HG03565 (cell line): ENCODE results near the gene LIPG.
"Not testable (repeated sequence)": the region's sequence is repeated elsewhere in the genome, so short reads cannot be mapped to it uniquely, and the experiment has no call there.

Experiments
- ATAC-seq: cut with Tn5 transposase; IDR thresholded peaks from one replicate; pipeline ENCODE4 v1.9.1; 2021; ENCODE audit warnings: mild to moderate bottlenecking, moderate library complexity; ENCODE audit not compliant: unreplicated experiment

LIPG gene

DNA sequence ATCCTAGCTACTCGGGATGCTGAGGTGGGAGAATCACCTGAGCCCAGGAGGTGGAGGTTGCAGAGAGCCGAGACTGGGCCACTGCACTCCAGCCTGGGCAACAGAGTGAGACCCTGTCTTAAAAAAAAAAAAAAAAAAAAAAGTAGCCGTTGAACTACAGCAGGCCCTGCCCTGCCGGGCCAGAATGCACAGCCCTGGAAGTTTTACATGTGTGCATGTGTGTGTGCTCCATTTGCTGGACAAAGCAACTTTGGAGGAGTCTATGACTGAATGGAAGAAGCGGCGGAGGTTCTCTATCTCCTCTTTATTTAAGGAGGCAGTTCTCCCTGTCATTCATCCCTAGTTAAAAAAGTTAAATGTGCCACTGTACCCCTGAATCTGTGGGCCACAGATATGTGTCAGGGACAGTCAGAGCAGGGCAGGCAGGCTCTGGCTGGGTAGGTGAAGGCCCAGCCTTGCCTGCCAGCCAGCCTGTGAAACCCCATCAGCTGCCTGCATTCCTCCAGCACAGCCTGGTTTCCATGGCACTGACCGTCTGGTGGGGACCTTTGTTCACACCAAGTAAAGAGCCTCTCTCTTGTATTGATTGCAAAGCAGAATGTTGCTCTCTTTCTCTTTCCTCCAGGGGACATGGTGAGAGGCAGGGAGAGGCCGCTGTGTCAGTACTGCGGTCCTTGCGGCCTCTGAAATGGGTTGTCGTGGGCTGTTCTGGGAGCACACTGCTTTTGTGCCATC, 10.9 kb downstream of the LIPG start:
- no peak for ATAC-seq

DNA sequence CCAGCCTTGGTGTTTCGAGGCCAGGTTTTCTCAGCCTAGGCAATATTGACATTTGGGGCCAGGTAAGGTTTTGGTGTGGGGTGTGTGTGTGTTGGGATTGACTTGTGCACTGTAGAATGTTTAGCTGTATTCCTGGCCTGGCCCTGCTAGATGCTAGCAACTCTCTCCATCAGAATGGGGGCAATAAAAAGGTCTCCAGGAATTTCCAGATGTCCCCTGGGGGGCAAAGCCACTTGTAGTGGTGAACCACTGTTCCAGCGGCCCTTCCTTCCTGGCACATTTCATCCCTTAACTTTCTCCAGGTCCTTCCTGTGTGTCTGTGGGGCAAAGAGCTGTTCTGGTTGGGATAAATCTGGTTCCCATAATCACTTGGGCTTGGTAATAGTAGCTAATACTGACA, 12.0 kb downstream of the LIPG start:
- no peak for ATAC-seq

DNA sequence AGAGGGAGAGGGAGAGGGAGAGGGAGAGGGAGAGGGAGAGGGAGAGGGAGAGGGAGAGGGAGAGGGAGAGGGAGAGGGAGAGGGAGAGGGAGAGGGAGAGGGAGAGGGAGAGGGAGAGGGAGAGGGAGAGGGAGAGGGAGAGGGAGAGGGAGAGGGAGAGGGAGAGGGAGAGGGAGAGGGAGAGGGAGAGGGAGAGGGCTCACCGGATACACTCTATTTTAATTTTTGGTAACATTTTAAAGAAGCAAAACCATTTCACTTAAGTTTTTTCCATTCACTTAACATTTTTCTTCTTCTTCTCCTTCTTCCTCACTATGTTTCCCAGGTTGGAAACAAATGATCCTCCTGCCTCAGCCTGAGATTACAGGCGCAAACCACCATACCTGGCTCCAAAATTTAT, 17.2 kb downstream of the LIPG start:
- ATAC-seq = not testable (repeated sequence)

DNA sequence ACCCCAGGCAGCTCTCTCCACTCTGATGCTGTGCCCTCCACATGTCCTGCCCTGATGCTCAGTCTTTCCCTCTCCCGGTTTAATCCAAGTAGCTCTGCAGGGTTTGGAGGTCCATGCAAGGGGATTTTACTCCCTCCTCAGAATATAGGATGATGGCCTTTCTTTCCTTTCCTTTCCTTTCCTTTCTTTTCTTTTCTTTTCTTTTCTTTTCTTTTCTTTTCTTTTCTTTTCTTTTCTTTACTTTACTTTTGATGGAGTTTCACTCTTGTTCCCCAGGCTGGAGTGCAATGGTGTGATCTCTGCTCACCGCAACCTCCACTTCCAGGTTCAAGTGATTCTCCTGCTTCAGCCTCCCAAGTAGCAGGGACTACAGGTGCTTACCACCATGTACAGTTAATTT, 17.7 kb downstream of the LIPG start:
- not testable (repeated sequence) for ATAC-seq

DNA sequence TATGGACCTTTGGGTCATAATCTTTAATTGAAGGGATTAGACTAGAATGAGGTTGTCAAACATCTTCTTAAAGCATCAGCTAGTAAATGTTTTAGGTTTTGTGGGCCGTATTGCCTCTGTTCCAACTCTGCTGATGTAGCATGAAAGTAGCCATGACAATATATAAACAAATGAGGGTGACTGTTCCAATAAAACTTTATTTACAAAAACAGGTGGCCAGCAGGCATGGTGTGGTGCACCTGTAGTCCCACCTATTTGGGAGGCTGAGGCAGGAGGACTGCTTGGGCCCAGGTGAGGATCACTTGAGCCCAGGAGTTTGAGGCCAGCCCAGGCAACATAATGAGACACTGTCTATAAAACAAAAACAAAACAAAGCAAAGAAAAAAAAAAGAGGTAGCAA, 18.4 kb downstream of the LIPG start:
- no peak for ATAC-seq

DNA sequence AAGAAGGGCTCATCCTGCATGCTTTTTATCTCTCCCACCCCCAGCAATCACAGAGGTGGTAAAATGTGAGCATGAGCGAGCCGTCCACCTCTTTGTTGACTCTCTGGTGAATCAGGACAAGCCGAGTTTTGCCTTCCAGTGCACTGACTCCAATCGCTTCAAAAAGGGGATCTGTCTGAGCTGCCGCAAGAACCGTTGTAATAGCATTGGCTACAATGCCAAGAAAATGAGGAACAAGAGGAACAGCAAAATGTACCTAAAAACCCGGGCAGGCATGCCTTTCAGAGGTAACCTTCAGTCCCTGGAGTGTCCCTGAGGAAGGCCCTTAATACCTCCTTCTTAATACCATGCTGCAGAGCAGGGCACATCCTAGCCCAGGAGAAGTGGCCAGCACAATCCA, 19.5 kb downstream of the LIPG start:
- no peak for ATAC-seq

DNA sequence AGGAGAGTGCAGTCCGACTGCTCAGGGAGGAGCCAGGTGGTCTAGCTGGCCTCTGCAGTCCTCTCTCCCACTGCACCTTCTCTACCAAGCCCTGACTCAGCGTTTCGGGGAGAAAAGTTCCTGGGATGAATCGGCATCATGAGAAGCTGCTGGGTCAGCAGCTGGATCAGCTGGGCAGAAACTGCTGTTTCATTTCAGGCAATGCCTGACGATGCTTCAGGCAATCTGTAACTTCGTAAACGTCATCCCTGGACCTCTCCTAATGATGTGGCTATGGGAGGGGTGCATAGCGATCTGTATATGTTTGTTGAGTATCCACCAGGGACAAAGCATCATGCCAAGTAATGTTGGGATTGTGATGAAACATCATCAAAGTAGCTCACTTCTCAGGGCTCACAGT, 20.7 kb downstream of the LIPG start:
- no peak for ATAC-seq

DNA sequence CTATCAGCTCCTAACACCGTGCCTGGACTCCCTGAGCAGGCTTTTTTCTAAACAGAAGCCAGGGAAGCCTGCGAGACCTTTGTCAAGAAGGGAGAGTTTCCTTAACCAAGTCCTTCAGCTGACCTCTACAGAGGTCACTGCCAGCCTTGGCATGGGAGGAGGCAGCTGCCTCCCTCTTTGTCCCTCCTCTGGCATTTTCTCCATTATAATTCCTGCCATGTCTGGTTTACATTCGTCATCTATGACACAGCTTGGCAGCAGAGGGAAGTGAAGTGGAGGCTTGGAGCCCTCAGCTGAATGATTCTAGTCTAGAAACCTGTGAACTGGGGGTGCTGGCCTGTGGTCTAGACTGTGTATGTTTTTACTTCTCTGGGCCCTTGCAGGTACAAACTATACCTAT, 22.5 kb downstream of the LIPG start:
- no peak for ATAC-seq

DNA sequence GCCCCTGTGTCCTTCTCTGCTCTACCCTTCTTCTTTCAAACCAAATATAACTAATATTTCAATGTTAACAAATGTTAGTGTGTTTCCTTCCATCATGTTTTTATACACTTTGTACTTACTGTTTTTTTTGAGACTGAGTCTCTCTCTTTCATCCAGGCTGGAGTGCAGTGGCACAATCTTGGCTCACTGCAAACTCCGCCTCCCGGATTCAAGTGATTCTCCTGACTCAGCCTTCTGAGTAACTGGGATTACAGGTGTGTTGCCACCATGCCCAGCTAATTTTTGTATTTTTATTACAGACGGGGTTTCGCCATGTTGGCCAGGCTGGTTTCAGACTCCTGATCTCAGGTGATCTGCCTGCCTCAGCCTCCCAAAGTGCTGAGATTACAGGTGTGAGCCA, 23.1 kb downstream of the LIPG start:
- ATAC-seq = not testable (repeated sequence)

DNA sequence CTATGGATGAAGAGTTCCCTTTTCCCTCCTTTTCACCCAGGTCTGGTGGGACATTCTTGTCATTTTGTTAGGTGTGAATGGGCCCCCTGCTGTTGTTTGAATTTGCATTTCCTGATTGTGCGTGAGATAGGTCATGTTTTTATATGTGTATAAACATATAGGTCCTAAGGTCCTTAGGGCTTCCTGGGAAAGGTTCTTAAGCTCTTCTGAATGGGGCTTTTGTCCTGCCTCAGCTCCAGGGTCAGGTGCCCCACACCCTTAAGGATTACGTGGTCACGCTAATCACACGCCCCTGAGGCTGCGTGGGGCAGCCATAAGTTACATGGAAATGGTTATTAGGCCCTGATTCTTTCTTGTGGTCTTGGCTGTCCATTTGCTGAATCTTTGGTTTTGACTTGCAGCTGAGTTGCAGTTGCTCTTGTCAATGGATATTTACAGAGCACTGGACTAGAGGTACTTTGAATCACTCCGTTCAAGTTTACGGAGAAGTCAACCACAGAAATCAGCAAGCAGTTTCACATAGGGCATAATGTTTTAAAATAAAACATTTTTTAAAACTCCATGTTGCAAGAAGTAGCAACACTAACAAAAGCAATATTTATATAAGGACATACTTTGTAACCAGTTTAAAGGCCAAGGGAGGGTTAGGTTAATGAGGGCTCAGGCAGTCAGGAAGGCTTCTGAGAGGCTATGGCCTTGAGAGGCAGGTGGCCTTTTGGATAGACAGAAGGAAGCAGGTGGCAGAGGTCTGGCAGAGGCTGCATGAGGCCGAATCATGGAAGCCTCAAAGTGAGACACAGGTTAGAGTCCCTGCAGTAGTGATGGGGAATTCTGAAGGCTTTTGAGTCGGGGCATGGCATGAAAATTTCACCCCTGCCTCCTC, 24.2 kb downstream of the LIPG start:
- ATAC-seq = no peak

DNA sequence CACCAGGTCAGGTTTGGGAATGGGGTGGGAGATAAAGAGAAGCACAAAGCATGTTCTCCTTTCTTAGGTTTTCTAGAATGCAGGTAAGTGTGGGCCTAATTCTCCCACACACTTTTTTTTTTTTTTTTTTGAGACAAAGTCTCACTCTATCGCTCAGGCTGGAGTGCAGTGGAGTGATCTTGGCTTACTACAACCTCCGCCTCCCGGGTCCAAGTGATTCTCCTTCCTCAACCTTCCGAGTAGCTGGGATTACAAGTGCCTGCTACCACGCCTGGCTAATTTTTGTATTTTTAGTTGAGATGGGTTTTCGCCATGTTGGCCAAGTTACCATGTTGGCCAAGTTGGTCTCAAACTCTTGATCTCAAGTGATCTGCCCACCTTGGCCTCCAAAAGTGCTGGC, 26.3 kb downstream of the LIPG start:
- no peak for ATAC-seq

DNA sequence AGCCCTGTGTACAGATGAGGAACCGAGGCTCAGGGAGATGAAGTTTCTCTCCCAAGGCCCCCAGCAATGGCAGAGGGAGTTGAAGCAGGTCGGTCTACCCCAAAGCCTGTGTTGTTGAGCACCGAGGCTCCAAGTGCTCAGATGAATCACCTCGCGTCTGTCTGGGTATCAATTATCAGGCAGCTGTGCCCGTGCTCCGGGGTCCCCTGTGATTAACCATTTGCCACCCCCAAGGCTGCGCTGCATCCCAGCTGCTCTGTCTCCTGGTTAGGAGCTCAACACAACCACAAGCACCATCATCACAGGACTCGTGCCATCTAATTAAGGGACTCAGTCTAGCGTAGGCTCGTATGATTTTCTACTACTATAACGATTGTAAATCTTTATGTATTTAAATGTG, 27.1 kb downstream of the LIPG start:
- ATAC-seq = no peak

DNA sequence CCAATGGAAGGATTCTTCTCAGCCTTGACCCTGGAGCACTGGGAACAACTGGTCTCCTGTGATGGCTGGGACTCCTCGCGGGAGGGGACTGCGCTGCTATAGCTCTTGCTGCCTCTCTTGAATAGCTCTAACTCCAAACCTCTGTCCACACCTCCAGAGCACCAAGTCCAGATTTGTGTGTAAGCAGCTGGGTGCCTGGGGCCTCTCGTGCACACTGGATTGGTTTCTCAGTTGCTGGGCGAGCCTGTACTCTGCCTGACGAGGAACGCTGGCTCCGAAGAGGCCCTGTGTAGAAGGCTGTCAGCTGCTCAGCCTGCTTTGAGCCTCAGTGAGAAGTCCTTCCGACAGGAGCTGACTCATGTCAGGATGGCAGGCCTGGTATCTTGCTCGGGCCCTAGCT, 28.8 kb downstream of the LIPG start:
- no peak for ATAC-seq

DNA sequence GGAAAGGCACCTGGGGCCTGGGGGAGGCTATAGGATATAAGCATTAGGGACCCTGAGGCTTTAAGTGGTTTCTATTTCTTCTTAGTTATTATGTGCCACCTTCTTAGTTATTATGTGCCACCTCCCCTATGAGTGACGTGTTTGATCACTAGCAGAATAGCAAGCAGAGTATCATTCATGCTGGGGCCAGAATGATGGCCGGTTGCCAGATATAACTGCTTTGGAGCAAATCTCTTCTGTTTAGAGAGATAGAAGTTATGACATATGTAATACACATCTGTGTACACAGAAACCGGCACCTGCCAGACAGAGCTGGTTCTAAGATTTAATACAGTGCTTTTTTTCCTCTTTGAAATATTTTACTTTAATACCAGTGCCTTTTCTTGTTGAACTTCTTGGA, 29.4 kb downstream of the LIPG start:
- ATAC-seq = no peak

DNA sequence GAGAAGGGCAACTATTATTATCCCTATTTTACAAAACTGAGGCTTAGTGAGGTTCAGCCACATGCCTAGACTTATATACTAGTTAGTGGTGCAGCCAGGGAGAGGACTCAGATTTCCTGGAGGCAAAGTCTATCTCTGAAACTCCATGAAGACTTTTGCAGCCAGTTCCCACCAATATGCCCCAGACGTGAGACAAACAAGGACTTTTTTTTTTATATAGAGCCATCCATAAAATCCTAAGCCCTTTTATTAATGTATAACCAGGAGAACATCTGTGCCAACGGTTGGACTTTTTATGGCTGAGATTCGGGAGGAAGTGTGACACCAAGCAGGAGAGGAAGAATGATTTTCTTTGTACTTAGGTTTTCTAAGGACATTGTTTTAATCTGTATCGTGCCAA, 29.9 kb downstream of the LIPG start:
- no peak for ATAC-seq

DNA sequence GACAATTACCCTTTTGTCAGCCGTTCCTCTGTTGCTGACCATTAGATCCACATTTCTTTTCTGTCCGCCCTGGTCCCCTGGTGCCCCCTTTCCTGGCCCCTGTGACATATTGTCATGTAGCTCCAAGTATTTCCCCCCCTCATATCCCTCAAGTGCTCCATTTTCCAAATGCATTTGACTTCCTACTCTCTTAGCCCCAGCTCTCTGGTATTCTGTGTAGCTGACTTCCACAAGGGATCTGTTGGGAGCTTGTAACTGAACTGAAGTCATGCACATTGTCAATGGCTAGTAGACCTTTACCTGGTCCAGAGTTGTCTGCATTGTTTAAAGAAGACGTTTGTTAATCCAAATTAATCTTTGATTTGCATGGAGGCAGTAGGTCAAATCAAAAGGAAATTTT, 34.8 kb downstream of the LIPG start:
- ATAC-seq = no peak

DNA sequence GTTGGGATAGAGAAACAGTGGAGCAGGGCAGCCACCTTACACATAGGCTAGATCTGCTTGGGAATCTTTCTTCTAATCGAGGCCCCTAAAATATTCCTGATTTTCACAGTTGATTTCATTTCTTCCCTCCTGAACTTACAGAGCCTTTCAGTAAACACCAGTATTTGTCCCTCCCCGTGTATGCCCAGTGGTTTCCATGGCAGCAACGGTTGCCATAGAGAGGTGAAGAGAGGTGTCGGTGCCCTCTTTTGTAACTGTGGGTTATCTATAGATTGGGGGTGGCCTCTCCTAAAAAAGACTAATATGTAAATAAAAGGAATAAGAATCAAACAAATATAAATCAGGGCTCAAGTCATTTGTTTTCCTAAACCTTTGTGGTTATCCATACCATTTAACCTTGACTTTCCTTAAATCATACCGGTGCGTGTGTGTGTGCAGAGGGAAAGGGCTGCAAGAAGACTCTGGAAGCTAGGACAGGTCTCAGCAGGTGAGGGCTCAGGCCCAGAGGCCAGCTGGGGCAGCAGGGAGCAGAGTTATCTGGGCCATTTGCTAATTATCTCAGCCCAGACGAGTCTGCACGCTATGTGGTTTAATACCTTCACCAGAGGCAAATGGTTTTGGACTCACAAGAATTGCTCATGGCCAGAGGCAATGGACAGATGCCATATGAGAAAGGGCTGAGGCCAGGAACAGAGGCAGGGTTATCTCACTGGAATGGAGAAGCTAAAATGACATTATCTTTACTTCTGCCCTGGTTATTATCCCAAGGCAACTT, 35.5 kb downstream of the LIPG start:
- no peak for ATAC-seq

DNA sequence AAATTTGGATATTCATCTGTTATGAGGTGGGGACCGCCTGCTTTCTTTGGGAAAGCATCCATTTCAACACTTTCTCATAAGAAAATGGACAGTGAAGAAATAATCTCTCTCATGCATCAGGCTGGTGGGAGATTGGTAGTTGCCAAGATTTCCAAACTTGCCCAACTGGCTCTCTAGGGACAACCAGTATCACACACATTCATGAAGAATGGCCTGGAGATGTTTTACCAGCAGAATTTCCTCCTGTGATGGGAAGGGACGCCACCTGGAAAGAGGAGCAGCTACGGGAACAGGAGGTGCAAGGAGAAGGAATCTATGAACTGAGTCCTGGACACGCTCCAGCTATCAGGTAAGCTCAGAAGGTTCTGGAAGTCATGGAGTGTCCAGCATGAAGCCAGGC, 39.4 kb downstream of the LIPG start:
- no peak for ATAC-seq

DNA sequence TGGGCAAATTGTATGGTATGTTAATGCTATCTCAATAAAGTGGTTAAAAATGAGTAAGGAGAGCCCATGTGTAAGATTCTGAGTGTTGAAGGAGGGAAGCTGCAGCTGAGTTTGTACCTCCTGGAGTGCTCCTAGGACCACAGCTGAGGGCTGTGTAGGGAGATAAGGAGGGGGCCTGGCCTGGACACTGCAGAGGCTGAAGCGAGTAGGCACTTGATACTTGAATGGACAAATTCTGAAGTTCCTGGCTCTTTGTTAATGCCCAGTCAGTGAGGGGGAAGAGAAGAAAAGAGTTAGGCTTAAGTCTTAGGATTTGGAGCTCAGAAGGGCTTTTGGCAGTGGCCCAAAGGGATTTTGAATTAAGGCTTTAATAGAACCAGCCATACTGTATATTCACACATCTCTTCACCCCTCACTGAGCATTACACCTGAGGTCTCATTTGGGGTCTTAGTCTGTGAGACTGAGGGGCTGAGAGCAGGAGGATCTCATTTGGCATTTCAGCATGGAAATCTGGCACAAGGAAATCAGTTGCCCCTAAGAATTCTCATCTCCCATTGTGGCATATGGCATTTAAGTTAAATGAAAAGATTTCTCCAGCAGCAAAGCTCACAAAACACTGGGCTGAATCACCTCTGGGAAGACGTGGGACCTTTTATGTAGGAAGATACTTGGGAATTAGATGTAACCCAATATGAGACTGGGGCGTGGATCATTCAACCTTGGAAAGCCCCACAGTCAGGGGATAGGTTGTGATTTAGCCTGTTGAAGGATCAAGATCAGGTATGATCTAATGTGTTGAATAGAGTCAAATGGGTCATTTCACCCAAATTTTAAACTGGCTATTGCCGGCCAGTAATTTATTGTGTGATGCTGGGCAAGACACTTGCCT, 46.8 kb downstream of the LIPG start:
- no peak for ATAC-seq

DNA sequence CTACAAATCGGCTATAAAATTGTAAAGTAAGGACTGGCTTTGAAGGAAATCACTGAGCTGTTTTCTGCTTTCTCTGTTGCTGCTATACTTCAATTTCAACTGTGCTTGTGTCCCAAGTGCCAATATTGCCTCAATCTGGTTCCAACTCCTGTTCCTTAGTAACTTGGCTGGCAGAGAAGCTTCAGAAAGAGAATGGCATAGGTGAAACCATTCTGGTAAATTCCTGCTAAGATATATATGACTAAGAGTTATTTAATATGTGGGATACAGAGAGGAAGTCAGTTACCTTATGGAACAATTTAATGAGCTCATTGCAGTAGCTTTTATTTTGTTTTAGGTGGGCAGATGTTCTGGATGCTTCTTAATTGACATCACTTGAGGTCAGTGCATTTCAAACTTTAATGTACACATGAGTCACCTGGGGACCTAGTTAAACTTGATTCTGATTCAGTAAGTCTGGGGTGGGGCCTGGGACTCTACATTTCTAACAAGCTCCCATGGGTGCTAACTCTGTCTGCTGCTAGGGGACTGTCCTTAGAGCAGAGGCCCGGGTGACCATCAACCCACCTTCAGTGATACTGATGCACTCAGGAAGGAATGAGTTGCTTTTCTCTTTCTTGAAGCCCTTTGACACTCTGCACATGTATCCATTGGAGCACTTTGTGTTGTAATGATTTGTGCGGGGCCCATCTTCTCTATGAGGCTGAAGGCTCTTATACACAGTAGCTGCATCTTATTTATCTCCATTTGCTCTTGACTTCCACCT, 47.6 kb downstream of the LIPG start:
- no peak for ATAC-seq
